Stomach (tissue), 9 donors: Measurements from ENCODE around the gene MYO16. TPM values are rescaled to one million over a fixed set of nuclear protein-coding genes. Genes with fewer than 3 reads are reported as not detected.

ENCODE experiments used
- DNase-seq, 2 donors: peaks; one replicate each; pipeline versions ENCODE4 v3.0.0 to v3.0.0-alpha.2; 2013 to 2019
- H3K27ac ChIP-seq, 5 donors: fragments of 200-600 bp in 4 of 5; sonication (generic) in 4 of 5; one replicate each; pipeline ENCODE4 v1.5.1; 2013 to 2019; ENCODE audit warnings: mild to moderate bottlenecking in 1 of 5, moderate library complexity in 1 of 5
- H3K27me3 ChIP-seq, 3 donors: fragments of 200-600 bp; sonication (generic); one replicate each; pipeline ENCODE4 v1.5.1; 2017 to 2019; ENCODE audit warnings: mixed run types in 1 of 3
- H3K36me3 ChIP-seq, 4 donors: fragments of 200-600 bp; sonication (generic); 1 replicate in 3 of 4; 2 replicates in 1 of 4; pipeline ENCODE4 v1.5.1; 2016 to 2019
- H3K4me1 ChIP-seq, 4 donors: fragments of 200-600 bp; sonication (generic); one replicate each; pipeline ENCODE4 v1.5.1; 2016 to 2019
- H3K4me3 ChIP-seq, 4 donors: fragments of 200-600 bp; sonication (generic) in 3 of 4; one replicate each; pipeline ENCODE4 v1.5.1; 2016 to 2019; ENCODE audit warnings: mild to moderate bottlenecking in 1 of 4
- H3K9me3 ChIP-seq, 4 donors: fragments of 200-600 bp; sonication (generic); one replicate each; pipeline ENCODE4 v1.5.1; 2016 to 2019
- EP300 ChIP-seq: sonication (generic); formaldehyde crosslinking; IDR thresholded peaks from one replicate; pipeline ENCODE4 v1.6.1; 2017; ENCODE audit warnings: antibody characterized with exemption
- POLR2A ChIP-seq, 4 donors: fragments of 450-650 bp; IDR thresholded peaks; one replicate each; pipeline ENCODE4 v1.6.1; 2016; ENCODE audit warnings: antibody characterized with exemption in 4 of 4, control low read depth in 2 of 4, mild to moderate bottlenecking in 1 of 4, moderate library complexity in 1 of 4
- POLR2AphosphoS5 ChIP-seq, 3 donors: sonication (generic); formaldehyde crosslinking; IDR thresholded peaks; one replicate each; pipeline ENCODE4 v1.6.1; 2016; ENCODE audit warnings: antibody characterized with exemption in 3 of 3
- WGBS, 5 donors: extraction: QIAGEN DNeasy Blood & Tissue Kit in 3 of 5; methylation state at CpG; one replicate each; pipeline versions ENCODE4 v1.1.5 to v1.1.7; 2013 to 2018; 5-methylcytosine and 5-hydroxymethylcytosine counted together
- intact Hi-C: fragments of 100-400 bp; cut with DNase I; formaldehyde crosslinking; loops from one replicate; pipeline ENCODE4 v1.15.1; 2023; ENCODE audit warnings: low total_unique reads
- polyA plus RNA-seq, 3 donors: library from polyadenylated mRNA; stranded (reverse); fragments of 200-250 nt; gene quantifications; one replicate each; pipeline ENCODE4 v1.2.3, GENCODE V29; 2013
- total RNA-seq, 5 donors: library from RNA; depleted of rRNA; stranded (reverse); fragments of >200 nt; gene quantifications; one replicate each; pipeline versions ENCODE4 v1.1.0 to v1.2.3, GENCODE V29; 2014 to 2016
- TF ChIP-seq, protein P1 (sequence below), 7 experiments: fragments of 450-650 bp in 4 of 7; fragments of 200-600 bp in 3 of 7; sonication (generic) in 3 of 7; IDR thresholded peaks; one replicate each; pipeline ENCODE4 v1.5.1; 2016 to 2019; ENCODE audit warnings: antibody characterized with exemption in 7 of 7, control low read depth in 2 of 7, mild to moderate bottlenecking in 1 of 7
- donor health status: healthy with polysubstance abuse.
- donor health status: Bipolar disorder and iron deficiency.
- donor health status: healthy.

MYO16 gene
- total and polyA plus RNA-seq, 8 donors: under 0.01 to 1.8 (median 0.15) TPM; not detected in 3

DNA sequence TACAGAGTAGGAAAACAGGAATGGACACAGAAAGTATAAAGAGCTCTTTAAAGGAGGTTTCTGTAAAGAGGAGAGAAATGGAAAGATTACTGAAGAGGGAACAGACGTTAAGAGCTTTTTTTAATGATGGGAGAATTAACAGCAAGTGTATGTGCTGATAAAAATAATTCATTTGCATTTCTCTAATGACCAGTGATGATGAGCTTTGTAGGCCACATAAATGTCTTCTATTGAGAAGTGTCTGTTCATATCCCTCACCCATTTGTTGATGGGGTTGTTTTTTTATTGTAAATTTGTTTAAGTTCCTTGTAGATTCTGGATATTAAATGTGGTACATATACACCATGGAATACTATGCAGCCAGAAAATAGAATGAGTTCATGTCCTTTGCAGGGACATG, 40.0 kb downstream of the MYO16 start:
- Histone ChIP-seq H3K27ac (no peak overlapping the region), H3K9me3 (peaks cover 0 to 29% (median 18%) of the 10 kb centered on the region in 4 donors), H3K27me3 (no peaks in the 10 kb centered on the region), H3K4me3 (no peak overlapping the region), H3K36me3 (no peaks in the 10 kb centered on the region), H3K4me1 (no peaks in the 10 kb centered on the region)
- intact Hi-C loops: no loop called here
- 32 to 63% (median 51%) methylated on average over 1 of the region's 1 CpG for WGBS, 5 donors
- no peak for DNase-seq
- TF ChIP-seq EP300 (no peak), POLR2A (IDR thresholded peaks at IDR 0.05) (no peak), POLR2AphosphoS5 (IDR thresholded peaks at IDR 0.05) (no peak)
- TF ChIP-seq, protein P1, sequence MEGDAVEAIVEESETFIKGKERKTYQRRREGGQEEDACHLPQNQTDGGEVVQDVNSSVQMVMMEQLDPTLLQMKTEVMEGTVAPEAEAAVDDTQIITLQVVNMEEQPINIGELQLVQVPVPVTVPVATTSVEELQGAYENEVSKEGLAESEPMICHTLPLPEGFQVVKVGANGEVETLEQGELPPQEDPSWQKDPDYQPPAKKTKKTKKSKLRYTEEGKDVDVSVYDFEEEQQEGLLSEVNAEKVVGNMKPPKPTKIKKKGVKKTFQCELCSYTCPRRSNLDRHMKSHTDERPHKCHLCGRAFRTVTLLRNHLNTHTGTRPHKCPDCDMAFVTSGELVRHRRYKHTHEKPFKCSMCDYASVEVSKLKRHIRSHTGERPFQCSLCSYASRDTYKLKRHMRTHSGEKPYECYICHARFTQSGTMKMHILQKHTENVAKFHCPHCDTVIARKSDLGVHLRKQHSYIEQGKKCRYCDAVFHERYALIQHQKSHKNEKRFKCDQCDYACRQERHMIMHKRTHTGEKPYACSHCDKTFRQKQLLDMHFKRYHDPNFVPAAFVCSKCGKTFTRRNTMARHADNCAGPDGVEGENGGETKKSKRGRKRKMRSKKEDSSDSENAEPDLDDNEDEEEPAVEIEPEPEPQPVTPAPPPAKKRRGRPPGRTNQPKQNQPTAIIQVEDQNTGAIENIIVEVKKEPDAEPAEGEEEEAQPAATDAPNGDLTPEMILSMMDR (IDR thresholded peaks at IDR 0.05): no peak

DNA sequence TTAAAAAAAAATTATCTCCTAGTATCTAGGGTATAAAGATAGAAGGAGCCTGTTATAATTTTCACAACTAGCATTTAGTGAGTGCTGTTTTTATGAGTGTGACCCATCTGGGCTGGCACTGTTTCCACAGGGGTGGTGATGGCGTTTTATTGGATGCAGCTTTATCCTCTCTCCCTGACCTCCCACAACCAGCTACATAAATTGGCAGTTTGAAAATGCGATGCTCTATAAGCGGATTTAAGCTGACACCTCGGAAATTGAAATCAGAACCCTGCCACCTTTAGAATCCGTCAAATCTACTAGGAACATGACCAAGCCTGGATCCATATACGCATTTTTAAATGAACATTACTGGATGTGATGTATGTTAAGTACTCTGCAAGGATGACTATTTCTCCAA, 44.9 kb downstream of the MYO16 start:
- no peak for DNase-seq
- peaks cover 0 to 12% (median 6%) of the 10 kb centered on the region in 4 donors for H3K9me3 ChIP-seq
- no peak overlapping the region for H3K27ac ChIP-seq
- no peaks in the 10 kb centered on the region for H3K36me3 ChIP-seq
- H3K27me3 ChIP-seq: no peaks in the 10 kb centered on the region
- no peaks in the 10 kb centered on the region for H3K4me1 ChIP-seq
- H3K4me3 ChIP-seq: no peak overlapping the region
- WGBS, 5 donors: 84 to 91% (median 88%) methylated on average over 6 of the region's 6 CpGs
- TF ChIP-seq POLR2A (IDR thresholded peaks at IDR 0.05): no peak
- TF ChIP-seq POLR2AphosphoS5 (IDR thresholded peaks at IDR 0.05): no peak
- no peak for TF ChIP-seq EP300
- TF ChIP-seq, protein P1 (IDR thresholded peaks at IDR 0.05): no peak
- intact Hi-C loops: no loop called here

DNA sequence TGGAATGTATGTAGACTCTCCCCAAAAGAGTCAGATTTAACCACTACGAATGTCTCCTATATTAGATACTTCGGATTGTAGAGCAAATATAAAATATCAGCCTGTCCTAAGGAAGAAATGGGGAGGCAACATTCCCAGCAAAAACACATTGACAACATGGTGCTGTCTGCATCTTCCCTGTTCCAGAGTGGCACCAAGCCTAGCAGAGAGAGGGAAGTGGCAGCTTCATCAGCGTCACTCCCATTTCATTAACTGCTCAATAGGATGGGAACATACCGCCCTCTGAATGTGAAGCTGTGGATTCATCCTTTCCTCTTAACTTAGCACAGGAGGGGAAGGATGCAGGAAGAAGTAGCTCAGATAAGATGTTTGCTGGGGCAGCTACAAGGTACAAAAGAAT, 45.4 kb downstream of the MYO16 start:
- WGBS, 5 donors: 80 to 88% (median 84%) methylated on average over 4 of the region's 4 CpGs
- no peak overlapping the region for H3K27ac ChIP-seq
- no peak for DNase-seq
- H3K9me3 ChIP-seq: peaks cover 0 to 8% (median 5%) of the 10 kb centered on the region in 4 donors
- TF ChIP-seq POLR2AphosphoS5 (IDR thresholded peaks at IDR 0.05) (no peak), POLR2A (IDR thresholded peaks at IDR 0.05) (no peak), EP300 (no peak)
- TF ChIP-seq, protein P1 (IDR thresholded peaks at IDR 0.05): no peak
- no peaks in the 10 kb centered on the region for H3K27me3 ChIP-seq
- intact Hi-C loops: no loop called here
- H3K4me3 ChIP-seq: no peak overlapping the region
- no peaks in the 10 kb centered on the region for H3K4me1 ChIP-seq
- no peaks in the 10 kb centered on the region for H3K36me3 ChIP-seq

DNA sequence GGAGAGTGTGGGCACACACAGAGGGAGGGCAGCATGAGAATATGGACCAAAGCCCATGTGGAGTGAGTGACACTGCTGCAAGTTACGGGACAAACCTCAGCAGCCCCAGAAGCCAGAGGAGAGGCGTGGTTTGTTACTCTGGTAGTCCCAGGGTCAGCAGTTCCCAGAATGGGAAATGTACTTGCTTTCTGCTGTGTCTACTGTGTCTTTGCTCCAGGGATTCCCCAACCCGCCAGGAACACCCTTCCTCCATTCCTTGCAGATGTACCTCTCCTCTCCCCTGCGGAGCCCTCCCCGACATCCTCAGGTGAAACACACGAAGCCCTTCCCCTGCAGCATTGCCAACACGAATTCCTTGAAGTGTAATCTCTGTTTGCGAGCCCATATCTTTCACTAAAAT, 47.2 kb downstream of the MYO16 start:
- H3K36me3 ChIP-seq: no peaks in the 10 kb centered on the region
- TF ChIP-seq, protein P1 (IDR thresholded peaks at IDR 0.05): no peak
- TF ChIP-seq EP300 (no peak), POLR2A (IDR thresholded peaks at IDR 0.05) (no peak), POLR2AphosphoS5 (IDR thresholded peaks at IDR 0.05) (no peak)
- 43 to 64% (median 54%) methylated on average over 8 of the region's 8 CpGs for WGBS, 5 donors
- no peaks in the 10 kb centered on the region for H3K4me1 ChIP-seq
- no peak for DNase-seq
- no peaks in the 10 kb centered on the region for H3K27me3 ChIP-seq
- no peaks in the 10 kb centered on the region for H3K9me3 ChIP-seq
- no peak overlapping the region for H3K27ac ChIP-seq
- intact Hi-C loops: no loop called here
- H3K4me3 ChIP-seq: no peak overlapping the region
